ENCODE results near the gene PLCH1. TPM values are rescaled to one million over a fixed set of nuclear protein-coding genes. Genes with fewer than 3 reads are reported as not detected.

PLCH1 gene
- total RNA-seq, 2 experiments from 2014 or later: 0.03 to 0.20 TPM

DNA sequence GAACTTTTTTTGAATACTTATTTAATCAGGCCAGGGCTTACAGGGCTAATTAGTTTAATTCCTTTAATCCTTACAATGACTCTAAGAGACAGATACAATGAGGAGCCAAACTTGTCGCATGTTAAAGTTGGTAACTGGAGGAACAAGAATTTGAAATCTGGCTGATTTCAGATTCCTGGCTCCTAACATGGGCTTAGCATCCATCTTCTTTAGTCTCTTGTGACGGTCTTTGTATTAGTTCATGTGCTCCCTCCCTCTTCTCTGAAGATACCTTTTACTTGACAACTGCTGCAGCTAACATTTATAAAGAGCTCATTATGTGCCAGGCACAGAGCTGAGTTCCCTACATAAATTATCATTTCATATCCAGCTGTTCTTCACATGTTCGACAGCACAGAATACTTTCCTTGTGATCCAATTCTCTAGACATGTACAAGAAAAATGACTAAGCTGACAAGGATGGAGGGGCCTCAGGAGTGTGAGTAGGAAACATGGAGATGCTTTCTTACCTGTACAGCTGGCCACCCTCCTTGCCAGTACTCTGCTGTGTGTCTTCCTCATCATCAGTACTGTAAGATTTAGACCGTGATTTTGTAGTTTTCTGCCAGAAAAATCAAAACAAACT is 244.6 kb downstream of the PLCH1 start:
- TF ChIP-seq, protein P1, sequence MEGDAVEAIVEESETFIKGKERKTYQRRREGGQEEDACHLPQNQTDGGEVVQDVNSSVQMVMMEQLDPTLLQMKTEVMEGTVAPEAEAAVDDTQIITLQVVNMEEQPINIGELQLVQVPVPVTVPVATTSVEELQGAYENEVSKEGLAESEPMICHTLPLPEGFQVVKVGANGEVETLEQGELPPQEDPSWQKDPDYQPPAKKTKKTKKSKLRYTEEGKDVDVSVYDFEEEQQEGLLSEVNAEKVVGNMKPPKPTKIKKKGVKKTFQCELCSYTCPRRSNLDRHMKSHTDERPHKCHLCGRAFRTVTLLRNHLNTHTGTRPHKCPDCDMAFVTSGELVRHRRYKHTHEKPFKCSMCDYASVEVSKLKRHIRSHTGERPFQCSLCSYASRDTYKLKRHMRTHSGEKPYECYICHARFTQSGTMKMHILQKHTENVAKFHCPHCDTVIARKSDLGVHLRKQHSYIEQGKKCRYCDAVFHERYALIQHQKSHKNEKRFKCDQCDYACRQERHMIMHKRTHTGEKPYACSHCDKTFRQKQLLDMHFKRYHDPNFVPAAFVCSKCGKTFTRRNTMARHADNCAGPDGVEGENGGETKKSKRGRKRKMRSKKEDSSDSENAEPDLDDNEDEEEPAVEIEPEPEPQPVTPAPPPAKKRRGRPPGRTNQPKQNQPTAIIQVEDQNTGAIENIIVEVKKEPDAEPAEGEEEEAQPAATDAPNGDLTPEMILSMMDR (IDR thresholded peaks at IDR 0.05): no peak
- CTCF ChIA-PET: no interaction called here
- H3K27me3 Mint-ChIP-seq: no peaks in the 10 kb centered on the region
- DNase-seq: no peak
- Histone ChIP-seq H3K27me3 (ENCODE audit: control insufficient read depth in 1 of 2, insufficient read depth in 2 of 2, low read length in 2 of 2) (no peaks in the 10 kb centered on the region), H3K4me3 (ENCODE audit: low read length) (no peak overlapping the region), H3K4me1 (ENCODE audit: insufficient read depth, low read length) (no peaks in the 10 kb centered on the region), H3K9me3 (ENCODE audit: control insufficient read depth in 1 of 2, insufficient read depth in 1 of 2, low read length in 2 of 2) (no peaks in the 10 kb centered on the region), H3K36me3 (ENCODE audit: insufficient read depth, low read length) (no peaks in the 10 kb centered on the region), H3K27ac (ENCODE audit: low read depth in 1 of 2, low read length in 2 of 2) (no peak overlapping the region)
- H3K4me3 Mint-ChIP-seq: no peak overlapping the region
- no peak overlapping the region for H3K27ac Mint-ChIP-seq
- intact Hi-C loops (cut with DNase I, micrococcal nuclease): no loop called here
- no peaks in the 10 kb centered on the region for H3K36me3 Mint-ChIP-seq (ENCODE audit: low read depth)
- POLR2A ChIA-PET: no interaction called here
- H3K9me3 Mint-ChIP-seq: no peaks in the 10 kb centered on the region
- no peaks in the 10 kb centered on the region for H3K4me1 Mint-ChIP-seq (ENCODE audit: low read depth)
- ATAC-seq (ENCODE audit: poor library complexity): no peak

DNA sequence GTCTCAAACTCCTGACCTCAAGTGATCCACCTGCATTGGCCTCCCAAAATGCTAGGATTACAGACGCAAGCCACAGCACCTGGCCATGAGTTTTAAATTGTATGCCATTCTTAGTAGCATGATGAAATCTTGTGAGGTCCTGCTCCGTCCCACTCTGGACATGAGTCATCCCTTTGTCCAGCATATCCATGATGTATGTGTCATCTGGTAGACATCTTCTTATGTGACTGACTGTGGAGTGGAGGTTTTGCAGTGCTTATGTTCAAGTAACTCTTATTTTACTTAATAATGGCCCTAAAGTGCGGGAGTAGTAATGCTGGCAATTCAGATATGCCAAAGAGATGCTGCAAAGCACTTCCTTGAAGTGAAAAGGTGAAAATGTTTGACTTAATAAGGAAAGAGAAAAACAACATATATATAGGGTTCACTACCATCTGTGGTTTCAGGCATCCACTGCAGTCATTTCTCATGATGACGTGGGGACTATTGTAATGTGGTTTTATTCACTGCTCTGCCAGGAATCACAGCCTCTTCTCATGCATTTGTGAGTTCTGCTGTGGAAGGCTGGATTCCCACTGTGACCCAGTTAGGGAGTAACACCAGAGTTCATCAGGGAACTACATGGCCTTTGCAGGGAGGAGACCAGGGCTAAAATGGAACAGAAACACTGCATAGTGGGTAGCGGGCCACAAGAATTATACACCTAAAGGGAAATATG is 246.8 kb downstream of the PLCH1 start:
- no peaks in the 10 kb centered on the region for H3K9me3 ChIP-seq (ENCODE audit: control insufficient read depth in 1 of 2, insufficient read depth in 1 of 2, low read length in 2 of 2)
- no peaks in the 10 kb centered on the region for H3K4me1 ChIP-seq (ENCODE audit: insufficient read depth, low read length)
- DNase-seq (no peak), ATAC-seq (ENCODE audit: poor library complexity) (no peak)
- Mint-ChIP-seq H3K27ac (no peak overlapping the region), H3K27me3 (no peaks in the 10 kb centered on the region), H3K4me1 (ENCODE audit: low read depth) (peaks cover 10% of the 10 kb centered on the region), H3K4me3 (no peak overlapping the region), H3K36me3 (ENCODE audit: low read depth) (no peaks in the 10 kb centered on the region), H3K9me3 (no peaks in the 10 kb centered on the region)
- no peak overlapping the region for H3K4me3 ChIP-seq (ENCODE audit: low read length)
- H3K27ac ChIP-seq (ENCODE audit: low read depth in 1 of 2, low read length in 2 of 2): no peak overlapping the region
- POLR2A ChIA-PET: no interaction called here
- CTCF ChIA-PET: no interaction called here
- H3K36me3 ChIP-seq (ENCODE audit: insufficient read depth, low read length): no peaks in the 10 kb centered on the region
- H3K27me3 ChIP-seq (ENCODE audit: control insufficient read depth in 1 of 2, insufficient read depth in 2 of 2, low read length in 2 of 2): no peaks in the 10 kb centered on the region
- TF ChIP-seq, protein P1 (IDR thresholded peaks at IDR 0.05): no peak
- intact Hi-C loops (cut with DNase I, micrococcal nuclease): no loop called here

DNA sequence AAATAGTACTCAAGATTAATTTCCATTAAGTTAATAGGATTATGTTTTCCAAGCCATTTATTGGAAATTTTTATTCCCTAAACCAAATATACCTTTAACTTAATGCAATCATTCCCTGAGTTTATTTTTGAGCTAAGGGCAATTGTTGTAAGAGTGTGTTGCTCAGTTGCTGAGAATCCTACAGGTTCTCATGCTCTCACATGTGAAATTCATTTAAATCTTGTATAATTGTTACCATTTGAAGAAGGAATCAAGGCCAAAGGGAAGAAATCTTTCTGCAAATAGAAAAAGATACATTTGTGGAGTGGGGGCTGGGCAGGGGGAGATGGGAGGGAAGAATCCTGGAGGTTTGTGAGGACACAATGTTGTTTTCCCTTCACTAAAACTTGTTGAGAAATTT is 248.7 kb downstream of the PLCH1 start:
- peaks cover 10% of the 10 kb centered on the region for H3K4me1 Mint-ChIP-seq (ENCODE audit: low read depth)
- H3K4me3 Mint-ChIP-seq: no peak overlapping the region
- no peak overlapping the region for H3K27ac Mint-ChIP-seq
- no peaks in the 10 kb centered on the region for H3K9me3 ChIP-seq (ENCODE audit: control insufficient read depth in 1 of 2, insufficient read depth in 1 of 2, low read length in 2 of 2)
- H3K36me3 ChIP-seq (ENCODE audit: insufficient read depth, low read length): no peaks in the 10 kb centered on the region
- no peaks in the 10 kb centered on the region for H3K27me3 ChIP-seq (ENCODE audit: control insufficient read depth in 1 of 2, insufficient read depth in 2 of 2, low read length in 2 of 2)
- no peak overlapping the region for H3K4me3 ChIP-seq (ENCODE audit: low read length)
- DNase-seq (no peak), ATAC-seq (ENCODE audit: poor library complexity) (no peak)
- intact Hi-C loops (cut with DNase I, micrococcal nuclease): no loop called here
- H3K9me3 Mint-ChIP-seq: no peaks in the 10 kb centered on the region
- no peaks in the 10 kb centered on the region for H3K36me3 Mint-ChIP-seq (ENCODE audit: low read depth)
- no peaks in the 10 kb centered on the region for H3K4me1 ChIP-seq (ENCODE audit: insufficient read depth, low read length)
- H3K27me3 Mint-ChIP-seq: no peaks in the 10 kb centered on the region
- POLR2A ChIA-PET: no interaction called here
- CTCF ChIA-PET: no interaction called here
- TF ChIP-seq, protein P1 (IDR thresholded peaks at IDR 0.05): no peak
- H3K27ac ChIP-seq (ENCODE audit: low read depth in 1 of 2, low read length in 2 of 2): no peak overlapping the region

Measured in CD4-positive, alpha-beta T cell (primary cell).